Astrocyte of the spinal cord (primary cell): ENCODE results near the gene C22orf31.

Source experiments
- DNase-seq: peaks from one replicate; pipeline ENCODE4 v3.0.0; 2011; ENCODE audit warnings: low read depth, low spot score
- H3K4me3 ChIP-seq: 2 replicates; pipeline ENCODE4 v1.5.1; 2011; ENCODE audit warnings: low read depth, mild to moderate bottlenecking, low read length, moderate library complexity
- CTCF ChIP-seq: IDR thresholded peaks from 2 replicates; pipeline ENCODE4 v1.5.1; 2012; ENCODE audit warnings: low read depth, mild to moderate bottlenecking, low read length, inconsistent platforms
- in situ Hi-C: cut with HindIII; loops from 2 replicates; pipeline ENCODE4 v1.10.0; 2017; ENCODE audit warnings: low sequenced_read_pairs

Gene C22orf31

GRCh38 chr22:29102300-29102699 is 40.7 kb upstream of the C22orf31 start:
- DNase-seq: no peak
- H3K4me3 ChIP-seq: no peak overlapping the region
- in situ Hi-C loops: no loop called here
- no peak for TF ChIP-seq CTCF

- H3K4me3 ChIP-seq: no peak overlapping the region
- DNase-seq: no peak
- no peak for TF ChIP-seq CTCF
- in situ Hi-C loops: no loop called here
These were observed 36.7 kb upstream of the C22orf31 start for GRCh38 chr22:29098296-29098695.

- TF ChIP-seq CTCF: no peak
- no peak for DNase-seq
- H3K4me3 ChIP-seq: no peak overlapping the region
- in situ Hi-C loops: no loop called here
These were observed 35.4 kb upstream of the C22orf31 start for GRCh38 chr22:29096736-29097669.

- no peak overlapping the region for H3K4me3 ChIP-seq
- no peak for DNase-seq
- no peak for TF ChIP-seq CTCF
- in situ Hi-C loops: no loop called here
These were observed 33.8 kb upstream of the C22orf31 start for GRCh38 chr22:29095459-29095858.

- no peak overlapping the region for H3K4me3 ChIP-seq
- peak; percentile 43 for DNase-seq
- TF ChIP-seq CTCF: no peak
- in situ Hi-C loops: no loop called here
These were observed 32.1 kb upstream of the C22orf31 start for GRCh38 chr22:29093501-29094300.

- in situ Hi-C loops: no loop called here
- TF ChIP-seq CTCF: no peak
- H3K4me3 ChIP-seq: no peak overlapping the region
- no peak for DNase-seq
These were observed 31.4 kb upstream of the C22orf31 start for GRCh38 chr22:29093030-29093429.
